Stimulated activated CD4-positive, alpha-beta T cell treated with anti-CD3 and anti-CD28 coated beads, Interleukin-12 subunit alpha, Interleukin-12 subunit beta, amount 100 ng/mL, for 48 hours (primary cell): ENCODE measurements around the gene BCL2L15.
A peak's percentile ranks its signal among the peaks of the same experiment; 100 is the strongest.

Source experiments
- DNase-seq, 3 donors: peaks; one replicate each; pipeline ENCODE4 v3.0.0-alpha.2; 2020; ENCODE audit warnings: low read depth in 2 of 3, low spot score in 1 of 3

BCL2L15 gene

GRCh38 chr1:113887402-113888175, at the start of gene BCL2L15:
BCL2L15 (minus strand) TSS chr1:113887581; CDS start chr1:113887375, 206 bp downstream.
- DNase-seq, result no peak

GRCh38 chr1:113937146-113937545, 49.8 kb upstream of the BCL2L15 start:
- DNase-seq, result no peak

GRCh38 chr1:113935970-113936369, 48.6 kb upstream of the BCL2L15 start:
- DNase-seq, result no peak

- DNase-seq, result no peak
Observed at GRCh38 chr1:113935176-113935575, 47.8 kb upstream of the BCL2L15 start.

GRCh38 chr1:113934511-113935055, 47.2 kb upstream of the BCL2L15 start:
- DNase-seq, result no peak

- DNase-seq, result no peak
Observed at GRCh38 chr1:113934006-113934405, 46.6 kb upstream of the BCL2L15 start.

- DNase-seq, result no peak
Observed at GRCh38 chr1:113931451-113931851, 44.1 kb upstream of the BCL2L15 start.

GRCh38 chr1:113930499-113931161, 43.2 kb upstream of the BCL2L15 start:
- DNase-seq, result peak; percentile 57 to 67 (median 64)

- DNase-seq, result peak in 2 of 3 donors; percentile 40 to 46
Observed at GRCh38 chr1:113929750-113930498, 42.5 kb upstream of the BCL2L15 start.

GRCh38 chr1:113928941-113929749, 41.8 kb upstream of the BCL2L15 start, which contains the start of gene HIPK1:
HIPK1 (plus strand) TSS chr1:113929324.
- peak; percentile 83 to 91 (median 85) for DNase-seq

GRCh38 chr1:113928187-113928930, 41.0 kb upstream of the BCL2L15 start:
- DNase-seq, result no peak

GRCh38 chr1:113924473-113924872, 37.1 kb upstream of the BCL2L15 start:
- no peak for DNase-seq

GRCh38 chr1:113922957-113923356, 35.6 kb upstream of the BCL2L15 start:
- DNase-seq, result no peak

- no peak for DNase-seq
Observed at GRCh38 chr1:113918243-113918642, 30.9 kb upstream of the BCL2L15 start.

- no peak for DNase-seq
Observed at GRCh38 chr1:113917400-113918082, 30.2 kb upstream of the BCL2L15 start.

GRCh38 chr1:113916974-113917373, 29.6 kb upstream of the BCL2L15 start:
- no peak for DNase-seq

GRCh38 chr1:113913887-113914664, 26.7 kb upstream of the BCL2L15 start:
- DNase-seq, result no peak

GRCh38 chr1:113913312-113913668, 25.9 kb upstream of the BCL2L15 start:
- DNase-seq, result no peak
